ENCODE results near the gene MFGE8. TPM values are rescaled to one million over a fixed set of nuclear protein-coding genes. Genes with fewer than 3 reads are reported as not detected.

MFGE8 gene, protein sequence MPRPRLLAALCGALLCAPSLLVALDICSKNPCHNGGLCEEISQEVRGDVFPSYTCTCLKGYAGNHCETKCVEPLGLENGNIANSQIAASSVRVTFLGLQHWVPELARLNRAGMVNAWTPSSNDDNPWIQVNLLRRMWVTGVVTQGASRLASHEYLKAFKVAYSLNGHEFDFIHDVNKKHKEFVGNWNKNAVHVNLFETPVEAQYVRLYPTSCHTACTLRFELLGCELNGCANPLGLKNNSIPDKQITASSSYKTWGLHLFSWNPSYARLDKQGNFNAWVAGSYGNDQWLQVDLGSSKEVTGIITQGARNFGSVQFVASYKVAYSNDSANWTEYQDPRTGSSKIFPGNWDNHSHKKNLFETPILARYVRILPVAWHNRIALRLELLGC
- 100 to 1,000 TPM in 5 of 6 donors, 10 to 100 TPM in 1; 87.8 to 423 (median 144) TPM for total RNA-seq

- 1% methylated on average over 9 to 49 of the region's 67 CpGs for WGBS, 2 donors
- Histone ChIP-seq H3K27me3 (no peaks in the 10 kb centered on the region), H3K27ac (peak within 1 kb of the TSS; percentile 66 to 89 (median 83)), H3K9me3 (no peaks in the 10 kb centered on the region), H3K4me3 (peak within 1 kb of the TSS; percentile 69 to 90 (median 82)), H3K4me1 (peaks cover 11 to 41% (median 21%) of the 10 kb centered on the region in 4 donors), H3K36me3 (peaks cover 0 to 21% (median 9%) of the 10 kb centered on the region in 4 donors)
- TF ChIP-seq EP300 (IDR thresholded peaks at IDR 0.05) = no peak
- peak; percentile 40 to 85 for TF ChIP-seq POLR2AphosphoS5 (IDR thresholded peaks at IDR 0.05)
- TF ChIP-seq, protein P1, sequence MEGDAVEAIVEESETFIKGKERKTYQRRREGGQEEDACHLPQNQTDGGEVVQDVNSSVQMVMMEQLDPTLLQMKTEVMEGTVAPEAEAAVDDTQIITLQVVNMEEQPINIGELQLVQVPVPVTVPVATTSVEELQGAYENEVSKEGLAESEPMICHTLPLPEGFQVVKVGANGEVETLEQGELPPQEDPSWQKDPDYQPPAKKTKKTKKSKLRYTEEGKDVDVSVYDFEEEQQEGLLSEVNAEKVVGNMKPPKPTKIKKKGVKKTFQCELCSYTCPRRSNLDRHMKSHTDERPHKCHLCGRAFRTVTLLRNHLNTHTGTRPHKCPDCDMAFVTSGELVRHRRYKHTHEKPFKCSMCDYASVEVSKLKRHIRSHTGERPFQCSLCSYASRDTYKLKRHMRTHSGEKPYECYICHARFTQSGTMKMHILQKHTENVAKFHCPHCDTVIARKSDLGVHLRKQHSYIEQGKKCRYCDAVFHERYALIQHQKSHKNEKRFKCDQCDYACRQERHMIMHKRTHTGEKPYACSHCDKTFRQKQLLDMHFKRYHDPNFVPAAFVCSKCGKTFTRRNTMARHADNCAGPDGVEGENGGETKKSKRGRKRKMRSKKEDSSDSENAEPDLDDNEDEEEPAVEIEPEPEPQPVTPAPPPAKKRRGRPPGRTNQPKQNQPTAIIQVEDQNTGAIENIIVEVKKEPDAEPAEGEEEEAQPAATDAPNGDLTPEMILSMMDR (IDR thresholded peaks at IDR 0.05) = peak in 2 of 6 experiments; percentile 17 to 23
- TF ChIP-seq POLR2A (IDR thresholded peaks at IDR 0.05) = peak in 2 of 4 donors; percentile 64 to 83
- DNase-seq (peak; percentile 70 to 95), ATAC-seq (ENCODE audit: low FRiP score in 2 of 2) (peak; percentile 63 to 88)
Measured at GRCh38 chr15:88913017-88913849, at the start of gene MFGE8. MFGE8 (minus strand) TSS chr15:88913379; CDS start chr15:88913319, 60 bp downstream.

- WGBS, 2 donors = 75 to 85% methylated on average over 3 of the region's 3 CpGs
- H3K9me3 ChIP-seq = peaks cover 0 to 4% (median under 1%) of the 10 kb centered on the region in 4 donors
- no peak overlapping the region for H3K4me3 ChIP-seq
- H3K27ac ChIP-seq = no peak overlapping the region
- TF ChIP-seq EP300 (IDR thresholded peaks at IDR 0.05) = no peak
- no peak for TF ChIP-seq POLR2A (IDR thresholded peaks at IDR 0.05)
- TF ChIP-seq, protein P1 (IDR thresholded peaks at IDR 0.05) = no peak
- no peak for TF ChIP-seq POLR2AphosphoS5 (IDR thresholded peaks at IDR 0.05)
- ATAC-seq (ENCODE audit: low FRiP score in 2 of 2) (no peak), DNase-seq (no peak)
- H3K27me3 ChIP-seq = no peaks in the 10 kb centered on the region
- no peaks in the 10 kb centered on the region for H3K36me3 ChIP-seq
- no peaks in the 10 kb centered on the region for H3K4me1 ChIP-seq
Measured at GRCh38 chr15:88959445-88959844, 46.3 kb upstream of the MFGE8 start.

DNA sequence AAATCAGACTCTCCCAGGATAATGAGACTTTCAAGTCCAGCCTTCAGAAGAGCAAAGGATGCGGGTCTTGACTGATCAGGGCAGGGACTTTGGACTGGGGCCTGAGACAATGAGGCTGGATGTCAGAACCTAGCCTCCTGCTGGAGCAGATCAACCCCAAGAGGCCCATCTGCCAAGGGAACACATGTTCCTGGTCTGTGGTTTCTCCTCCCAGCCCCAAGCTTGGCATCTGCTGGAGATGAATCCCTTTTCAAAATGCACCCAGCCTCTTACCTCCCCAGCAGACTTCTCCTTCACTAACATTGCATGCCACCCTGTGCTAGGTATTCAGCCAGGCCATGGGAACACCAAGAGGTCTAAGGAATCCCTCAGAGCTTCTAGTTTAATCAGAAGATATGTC lies 43.7 kb upstream of the MFGE8 start:
- Histone ChIP-seq H3K4me3 (no peak overlapping the region), H3K36me3 (no peaks in the 10 kb centered on the region), H3K27me3 (no peaks in the 10 kb centered on the region), H3K9me3 (no peaks in the 10 kb centered on the region), H3K4me1 (no peaks in the 10 kb centered on the region), H3K27ac (no peak overlapping the region)
- ATAC-seq (ENCODE audit: low FRiP score in 2 of 2) (no peak), DNase-seq (no peak)
- no peak for TF ChIP-seq POLR2A (IDR thresholded peaks at IDR 0.05)
- TF ChIP-seq, protein P1 (IDR thresholded peaks at IDR 0.05) = no peak
- no peak for TF ChIP-seq POLR2AphosphoS5 (IDR thresholded peaks at IDR 0.05)
- no peak for TF ChIP-seq EP300 (IDR thresholded peaks at IDR 0.05)
- 90 to 100% methylated on average over 1 of the region's 1 CpG for WGBS, 2 donors

DNA sequence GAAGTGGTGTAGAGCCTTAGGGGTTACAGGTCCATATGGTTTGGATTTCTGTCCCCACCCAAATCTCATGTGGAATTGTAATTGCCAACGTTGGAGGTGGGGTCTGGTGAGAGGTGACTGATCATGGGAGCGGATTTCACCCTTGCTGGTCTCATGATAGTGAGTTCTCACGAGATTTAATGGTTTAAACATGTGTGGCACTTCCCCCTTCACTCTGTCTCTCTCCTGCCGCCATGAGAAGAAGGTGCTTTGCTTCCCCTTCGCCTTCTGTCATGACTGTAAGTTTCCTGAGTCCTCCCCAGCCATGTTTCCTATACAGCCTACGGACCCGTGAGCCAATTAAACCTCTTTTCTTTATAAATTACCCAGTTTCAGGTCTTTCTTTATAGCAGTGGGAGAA lies 43.1 kb upstream of the MFGE8 start:
- TF ChIP-seq POLR2A (IDR thresholded peaks at IDR 0.05) (no peak), EP300 (IDR thresholded peaks at IDR 0.05) (no peak), POLR2AphosphoS5 (IDR thresholded peaks at IDR 0.05) (no peak)
- TF ChIP-seq, protein P1 (IDR thresholded peaks at IDR 0.05) = no peak
- WGBS, 2 donors = 71 to 72% methylated on average over 7 of the region's 7 CpGs
- DNase-seq (no peak), ATAC-seq (ENCODE audit: low FRiP score in 2 of 2) (no peak)
- Histone ChIP-seq H3K27ac (no peak overlapping the region), H3K4me1 (no peaks in the 10 kb centered on the region), H3K36me3 (no peaks in the 10 kb centered on the region), H3K4me3 (no peak overlapping the region), H3K27me3 (no peaks in the 10 kb centered on the region), H3K9me3 (no peaks in the 10 kb centered on the region)
